ENCODE measurements around the gene PHF21B.

GRCh38 chr22:44831885-44832284 lies 177.9 kb downstream of the PHF21B start:
- no peak for TF ChIP-seq CTCF (IDR thresholded peaks at IDR 0.05)
- TF ChIP-seq POLR2A (IDR thresholded peaks at IDR 0.05), result no peak
